ENCODE data around the gene GJC1. TPM values are rescaled to one million over a fixed set of nuclear protein-coding genes. Genes with fewer than 3 reads are reported as not detected.
"Not testable (repeated sequence)": the region's sequence is repeated elsewhere in the genome, so short reads cannot be mapped to it uniquely, and the experiment has no call there.

Gene GJC1
- total RNA-seq, 2 experiments from 2014 or later: 2.7 to 3.7 TPM

DNA sequence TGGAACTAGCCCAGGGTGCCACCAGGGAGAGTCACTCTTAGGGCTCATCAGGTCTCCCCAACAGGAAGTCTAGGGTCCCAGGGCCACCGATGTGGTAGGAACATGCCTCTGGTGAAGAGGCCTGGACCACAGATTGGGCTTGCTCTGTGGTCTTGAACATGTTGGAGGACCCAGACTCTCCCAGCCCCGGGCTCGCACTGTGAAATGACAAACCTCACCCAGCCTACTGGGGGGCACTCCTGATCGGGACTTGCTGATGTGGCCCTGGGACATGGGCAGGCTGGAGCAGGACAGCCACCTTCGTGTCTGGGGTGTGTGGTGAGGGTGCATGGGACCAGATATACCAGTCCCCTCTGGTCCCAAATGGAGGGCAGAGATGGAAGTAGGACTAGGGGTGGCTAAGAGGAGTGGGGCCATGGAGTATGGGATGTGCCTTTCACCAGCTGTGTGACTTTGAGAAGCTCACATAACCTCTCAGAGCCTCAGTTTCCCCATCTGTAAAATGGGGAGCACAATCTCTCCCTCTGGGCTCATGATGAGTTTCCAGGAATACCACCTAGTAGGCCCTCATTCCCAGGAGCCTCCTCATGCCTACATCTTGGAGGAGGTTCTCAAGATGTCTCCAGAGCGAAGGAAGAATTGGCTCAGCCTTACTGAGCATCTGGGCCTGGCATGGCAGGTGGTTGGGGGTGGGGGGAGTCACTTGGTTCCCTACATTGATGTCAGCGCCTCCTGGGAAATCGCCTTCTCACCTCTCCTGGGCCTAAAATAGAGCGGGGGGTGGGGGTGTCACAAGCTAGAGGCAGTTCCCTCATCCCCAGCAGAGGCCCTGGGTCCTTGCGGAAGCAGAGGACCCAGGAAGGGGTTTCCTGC is 72.8 kb downstream of the GJC1 start:
- Mint-ChIP-seq H3K4me3 (no peak overlapping the region), H3K27me3 (peaks cover 28% of the 10 kb centered on the region), H3K9me3 (ENCODE audit: low read depth) (no peaks in the 10 kb centered on the region), H3K27ac (no peak overlapping the region), H3K4me1 (no peaks in the 10 kb centered on the region), H3K36me3 (no peaks in the 10 kb centered on the region)
- DNase-seq: no peak
- CTCF ChIA-PET: interaction anchor here (1.3 kb wide), 1 partner anchor 22 kb away, joined by 3 read pairs; no protein-coding TSS in a partner anchor
- no peak for ATAC-seq

DNA sequence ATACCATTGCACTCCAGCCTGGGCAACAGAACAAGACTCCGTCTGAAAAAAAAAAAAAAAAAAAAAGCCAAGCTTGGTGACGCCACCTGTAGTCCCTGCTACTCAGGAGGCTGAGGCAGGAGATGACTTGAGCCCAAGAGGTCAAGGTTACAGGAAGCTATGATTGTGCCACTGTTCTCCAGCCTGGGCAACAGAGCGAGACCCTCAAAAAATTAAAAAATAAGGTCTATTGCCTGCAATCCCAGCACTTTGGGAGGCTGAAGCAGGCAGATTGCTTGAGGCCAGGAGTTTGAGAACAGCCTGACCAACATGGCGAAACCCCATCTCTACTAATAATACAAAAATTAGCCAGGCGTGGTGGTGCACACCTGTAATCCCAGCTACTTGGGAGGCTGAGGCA is 74.9 kb downstream of the GJC1 start:
- ATAC-seq; CTCF ChIA-PET; DNase-seq; H3K36me3 Mint-ChIP-seq; H3K9me3 Mint-ChIP-seq (ENCODE audit: low read depth); H3K27ac Mint-ChIP-seq; H3K4me3 Mint-ChIP-seq; H3K4me1 Mint-ChIP-seq: not testable (repeated sequence)
- peaks cover 18% of the 10 kb centered on the region for H3K27me3 Mint-ChIP-seq

DNA sequence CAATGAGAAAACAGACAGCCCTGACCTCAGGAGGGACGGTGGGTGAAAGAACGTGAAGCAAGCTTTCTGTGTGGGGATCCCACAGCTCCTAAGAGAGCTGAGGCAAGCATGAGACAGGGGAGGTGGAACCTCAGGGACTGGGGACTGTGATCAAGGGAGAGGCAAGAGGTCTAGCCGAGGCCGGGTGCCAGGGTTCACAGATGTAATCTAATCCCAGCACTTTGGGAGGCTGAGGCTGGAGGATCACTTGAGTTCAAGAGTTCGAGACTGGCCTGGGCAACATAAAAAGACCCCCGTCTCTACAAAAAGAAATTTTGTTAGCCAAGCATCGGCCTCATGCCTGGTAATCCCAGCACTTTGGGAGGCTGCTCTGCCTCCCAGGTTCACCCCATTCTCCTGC is 75.8 kb downstream of the GJC1 start:
- peaks cover 5% of the 10 kb centered on the region for H3K36me3 Mint-ChIP-seq
- no peak overlapping the region for H3K4me3 Mint-ChIP-seq
- ATAC-seq (no peak), DNase-seq (no peak)
- H3K27me3 Mint-ChIP-seq: peaks cover 15% of the 10 kb centered on the region
- no peaks in the 10 kb centered on the region for H3K4me1 Mint-ChIP-seq
- H3K9me3 Mint-ChIP-seq (ENCODE audit: low read depth): no peaks in the 10 kb centered on the region
- H3K27ac Mint-ChIP-seq: no peak overlapping the region
- CTCF ChIA-PET: no interaction called here

DNA sequence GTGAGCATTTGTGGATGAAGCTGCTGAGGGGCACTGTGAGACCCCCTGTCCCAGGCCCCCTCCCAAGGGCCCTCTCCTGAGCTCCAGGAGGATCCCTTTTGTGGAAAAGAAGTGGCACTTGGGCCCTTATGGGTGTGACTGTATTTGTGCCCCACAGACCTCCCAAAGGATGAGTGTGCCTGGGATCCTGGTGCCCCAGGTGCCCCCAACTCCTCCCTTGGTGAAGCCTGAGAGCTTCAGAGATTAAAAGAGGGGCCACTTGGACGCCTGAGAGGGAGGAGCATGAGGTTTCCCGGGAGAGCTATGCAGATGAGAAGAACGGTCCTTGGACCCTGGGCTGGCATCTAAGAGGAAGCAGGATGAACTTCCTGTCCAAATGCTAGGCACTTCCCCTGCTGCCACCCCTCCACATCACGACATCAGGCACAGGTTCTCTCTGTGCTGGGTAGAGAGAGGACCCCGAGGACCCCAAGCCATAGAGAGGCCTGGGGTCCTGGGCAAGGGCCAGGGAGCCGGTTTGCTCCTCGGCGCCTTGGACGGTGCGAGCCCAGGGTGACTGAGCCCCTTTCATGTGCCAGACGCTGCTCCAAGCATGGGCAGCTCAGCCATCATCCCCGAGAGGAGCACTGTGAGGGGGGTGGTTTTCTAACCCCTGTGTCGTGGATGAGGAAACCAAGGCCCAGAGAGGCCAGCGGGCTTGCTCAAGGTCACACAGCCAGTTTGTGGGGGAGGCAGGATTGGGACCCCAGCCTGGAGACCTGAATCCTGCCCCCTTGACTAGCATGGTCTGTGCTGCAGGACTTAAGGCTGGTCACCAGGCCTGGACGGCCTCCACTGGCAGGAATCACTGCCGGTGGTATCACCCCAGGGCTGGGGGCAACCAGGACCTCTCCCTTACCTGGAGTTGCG is 76.9 kb downstream of the GJC1 start:
- CTCF ChIA-PET: interaction anchor here (0.6 kb wide), 1 partner anchor 35 kb away, joined by 3 read pairs; no protein-coding TSS in a partner anchor
- Mint-ChIP-seq H3K27ac (no peak overlapping the region), H3K36me3 (peaks cover 6% of the 10 kb centered on the region), H3K4me1 (no peaks in the 10 kb centered on the region), H3K27me3 (peaks cover 14% of the 10 kb centered on the region), H3K9me3 (ENCODE audit: low read depth) (no peaks in the 10 kb centered on the region), H3K4me3 (no peak overlapping the region)
- ATAC-seq: no peak
- DNase-seq: no peak

DNA sequence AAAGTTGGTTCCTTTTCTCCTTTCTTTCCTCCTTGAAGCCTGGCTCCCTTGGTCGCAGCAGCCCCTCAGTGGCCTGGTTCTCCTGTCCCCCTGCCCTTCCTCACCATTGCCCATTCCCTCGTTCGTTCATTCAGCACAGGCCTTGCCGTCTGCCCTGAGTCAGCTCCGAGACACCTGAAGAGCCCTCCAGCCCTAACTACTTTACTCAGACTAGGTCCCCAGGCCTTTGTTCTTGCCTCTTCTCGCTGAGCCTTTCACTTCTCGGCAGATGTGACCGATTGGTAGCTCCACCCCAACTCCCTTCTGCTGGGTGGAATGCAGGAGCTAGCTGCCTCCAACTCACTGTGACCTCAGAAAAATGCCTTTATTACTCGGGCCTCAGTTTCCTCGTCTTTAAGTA is 78.3 kb downstream of the GJC1 start:
- no peak overlapping the region for H3K4me3 Mint-ChIP-seq
- H3K36me3 Mint-ChIP-seq: peaks cover 11% of the 10 kb centered on the region
- no peak for DNase-seq
- no peaks in the 10 kb centered on the region for H3K4me1 Mint-ChIP-seq
- no peaks in the 10 kb centered on the region for H3K9me3 Mint-ChIP-seq (ENCODE audit: low read depth)
- CTCF ChIA-PET: no interaction called here
- no peak overlapping the region for H3K27ac Mint-ChIP-seq
- peaks cover under 1% of the 10 kb centered on the region for H3K27me3 Mint-ChIP-seq
- no peak for ATAC-seq

DNA sequence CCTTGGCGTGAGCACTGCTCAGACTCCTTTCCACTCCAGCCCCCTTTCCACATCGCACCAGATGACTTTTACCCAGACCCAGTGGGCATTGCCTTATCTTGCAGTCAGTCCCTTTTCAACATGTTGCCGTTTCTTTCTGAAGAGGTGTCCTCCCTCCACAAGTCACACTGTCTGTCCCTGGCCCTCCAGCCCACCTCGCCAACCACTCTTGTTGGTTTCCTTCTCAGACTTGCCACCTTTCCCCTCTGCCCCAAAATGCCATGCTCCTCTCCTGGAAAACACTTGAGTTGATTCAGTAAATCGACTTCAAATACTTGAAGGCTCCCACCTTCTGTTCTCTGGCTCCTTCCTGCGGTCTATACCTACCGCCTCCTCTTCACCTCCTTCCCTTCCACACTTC is 78.8 kb downstream of the GJC1 start:
- DNase-seq (no peak), ATAC-seq (no peak)
- no peaks in the 10 kb centered on the region for H3K4me1 Mint-ChIP-seq
- H3K9me3 Mint-ChIP-seq (ENCODE audit: low read depth): no peaks in the 10 kb centered on the region
- no peak overlapping the region for H3K27ac Mint-ChIP-seq
- no peaks in the 10 kb centered on the region for H3K27me3 Mint-ChIP-seq
- CTCF ChIA-PET: no interaction called here
- no peak overlapping the region for H3K4me3 Mint-ChIP-seq
- H3K36me3 Mint-ChIP-seq: peaks cover 11% of the 10 kb centered on the region

DNA sequence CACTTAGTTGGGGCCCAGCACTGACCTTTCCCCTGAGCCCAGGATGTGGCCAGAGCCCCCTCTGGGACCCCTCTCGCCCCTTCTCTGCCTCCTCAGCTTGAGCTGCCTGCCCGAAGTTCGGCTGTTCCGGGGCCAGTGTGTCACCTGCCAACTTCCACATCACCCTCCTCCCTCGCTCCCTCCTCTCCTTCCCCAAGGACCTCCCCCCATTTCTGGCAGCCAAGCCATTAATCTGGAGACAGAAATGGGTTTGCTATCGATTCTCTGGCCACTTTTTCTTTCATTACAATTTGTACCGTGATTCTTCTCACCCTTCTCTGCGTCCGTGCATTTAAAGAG is 80.1 kb downstream of the GJC1 start:
- DNase-seq: no peak
- ATAC-seq: no peak
- H3K27ac Mint-ChIP-seq: no peak overlapping the region
- no peaks in the 10 kb centered on the region for H3K4me1 Mint-ChIP-seq
- no peak overlapping the region for H3K4me3 Mint-ChIP-seq
- no peaks in the 10 kb centered on the region for H3K9me3 Mint-ChIP-seq (ENCODE audit: low read depth)
- H3K27me3 Mint-ChIP-seq: no peaks in the 10 kb centered on the region
- H3K36me3 Mint-ChIP-seq: peaks cover 14% of the 10 kb centered on the region
- CTCF ChIA-PET: interaction anchor here (1.4 kb wide), 1 partner anchor 24 kb away, joined by 3 read pairs; no protein-coding TSS in a partner anchor

DNA sequence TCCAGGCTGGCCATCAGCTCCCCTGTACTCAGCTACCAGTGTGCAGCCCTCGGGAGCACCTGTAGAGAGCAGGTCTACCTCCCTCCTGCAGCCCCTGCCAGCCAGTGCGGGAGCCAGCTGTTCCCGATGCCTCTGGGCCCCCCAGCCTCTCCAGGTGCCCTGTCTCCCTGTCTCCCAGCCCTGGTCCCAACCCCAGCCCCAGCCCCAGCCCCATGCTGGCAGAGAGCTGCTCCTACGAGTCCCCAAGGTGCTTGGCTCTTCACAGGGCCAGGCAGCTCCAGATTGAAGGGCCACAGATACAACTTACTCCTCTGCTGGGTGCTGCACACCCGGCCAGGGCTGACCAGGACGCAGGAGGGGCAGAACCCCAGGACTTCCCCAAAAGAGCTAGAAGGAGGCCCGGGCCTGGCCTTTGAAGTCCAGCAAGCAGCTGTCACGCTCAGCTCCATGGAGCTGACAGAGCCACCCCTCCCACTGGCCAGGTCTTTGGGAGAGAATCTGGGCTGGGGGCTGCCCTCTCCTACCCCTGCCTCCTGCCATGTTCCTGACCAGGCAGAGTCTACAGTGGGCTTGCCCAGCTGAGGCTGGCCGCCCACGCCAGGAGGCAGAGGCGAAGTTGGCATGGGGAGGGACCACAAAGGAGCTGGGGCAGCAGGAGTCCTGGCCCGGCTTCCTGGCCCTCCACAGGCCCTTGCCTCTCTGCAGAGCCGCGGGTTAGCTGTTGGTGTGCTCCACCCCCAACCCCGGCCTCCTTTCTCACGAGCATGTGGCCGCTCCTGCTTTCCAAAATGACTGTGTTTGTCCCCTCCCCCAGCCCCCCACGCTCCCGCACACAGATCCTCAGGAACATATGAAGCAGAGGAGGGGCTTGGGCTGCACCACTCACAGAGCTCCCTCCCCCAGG is 80.8 kb downstream of the GJC1 start:
- no peak for ATAC-seq
- H3K9me3 Mint-ChIP-seq (ENCODE audit: low read depth): no peaks in the 10 kb centered on the region
- no peak overlapping the region for H3K27ac Mint-ChIP-seq
- no peak for DNase-seq
- no peak overlapping the region for H3K4me3 Mint-ChIP-seq
- H3K36me3 Mint-ChIP-seq: peaks cover 14% of the 10 kb centered on the region
- H3K27me3 Mint-ChIP-seq: no peaks in the 10 kb centered on the region
- no peaks in the 10 kb centered on the region for H3K4me1 Mint-ChIP-seq
- CTCF ChIA-PET: interaction anchor here (1.4 kb wide), 1 partner anchor 25 kb away, joined by 3 read pairs; no protein-coding TSS in a partner anchor

Other genes with a start within 250 kb of the GJC1 start
- not detected for gene MEIOC, start 173.8 kb downstream of the GJC1 start, total RNA-seq
- 10 to 100 TPM; 26.0 to 28.4 TPM for gene CCDC43, start 140.5 kb downstream of the GJC1 start, total RNA-seq
- gene DBF4B, start 121.6 kb downstream of the GJC1 start, total RNA-seq: 10 to 100 TPM; 43.8 to 53.2 TPM
- gene ADAM11, start 71.3 kb downstream of the GJC1 start, total RNA-seq: under 1 TPM; 0.35 to 0.50 TPM
- not detected for gene HIGD1B, start 17.6 kb upstream of the GJC1 start, total RNA-seq
- 100 to 1,000 TPM; 134 to 178 TPM for gene EFTUD2, start 69.2 kb upstream of the GJC1 start, total RNA-seq
- gene GFAP, start 85.2 kb upstream of the GJC1 start, total RNA-seq: not detected
- 100 to 1,000 TPM in 1 of 2 experiments, 10 to 100 TPM in 1; 86.7 to 117 TPM for gene KIF18B, start 117.5 kb upstream of the GJC1 start, total RNA-seq
- gene C1QL1, start 138.0 kb upstream of the GJC1 start, total RNA-seq: under 1 TPM; 0.33 to 0.38 TPM
- gene DCAKD, start 221.3 kb upstream of the GJC1 start, total RNA-seq: 10 to 100 TPM; 29.4 to 34.3 TPM
- 100 to 1,000 TPM; 136 to 148 TPM for gene NMT1, start 231.0 kb upstream of the GJC1 start, total RNA-seq